HEK293T (cell line): ENCODE measurements around the gene PRKCZ.
A peak's percentile ranks its signal among the peaks of the same experiment; 100 is the strongest.

Experiments used
- CTCF ChIA-PET: fragments of 350-600 bp; formaldehyde crosslinking; extraction: SDS; loops from one replicate; lab custom pipeline; 2021; ENCODE audit warnings: antibody characterized with exemption, inconsistent platforms; lab: Yijun Ruan, JAX
- POLR2A ChIA-PET: fragments of 350-600 bp; formaldehyde crosslinking; extraction: SDS; loops from one replicate; lab custom pipeline; 2020; ENCODE audit warnings: antibody characterized with exemption, inconsistent platforms; lab: Yijun Ruan, JAX
- DNase-seq: peaks from one replicate; pipeline ENCODE4 v3.0.0; 2012; ENCODE audit warnings: mixed read lengths; ENCODE audit errors: extremely low spot score
- ARNT ChIP-seq: fragments of 450-650 bp; IDR thresholded peaks from 2 replicates; pipeline ENCODE4 v1.6.1; 2017; ENCODE audit warnings: mild to moderate bottlenecking
- BHLHE40 ChIP-seq: fragments of 450-650 bp; IDR thresholded peaks from 2 replicates; pipeline ENCODE4 v1.6.1; 2016; ENCODE audit warnings: mild to moderate bottlenecking, moderate library complexity, borderline replicate concordance
- CTBP1 ChIP-seq: fragments of 450-650 bp; IDR thresholded peaks from 2 replicates; pipeline ENCODE4 v1.6.1; 2016; ENCODE audit warnings: borderline replicate concordance
- ELF4 ChIP-seq: fragments of 450-650 bp; IDR thresholded peaks from 2 replicates; pipeline ENCODE4 v1.6.1; 2017; ENCODE audit warnings: antibody characterized with exemption
- FOXK2 ChIP-seq: fragments of 450-650 bp; IDR thresholded peaks from 2 replicates; pipeline ENCODE4 v1.6.1; 2016; ENCODE audit warnings: mild to moderate bottlenecking
- FOXM1 ChIP-seq: fragments of 450-650 bp; IDR thresholded peaks from 2 replicates; pipeline ENCODE4 v1.6.1; 2017; ENCODE audit warnings: mild to moderate bottlenecking, borderline replicate concordance
- HDGF ChIP-seq: fragments of 450-650 bp; IDR thresholded peaks from 2 replicates; pipeline ENCODE4 v1.6.1; 2017; ENCODE audit warnings: antibody characterized with exemption, borderline replicate concordance
- L3MBTL2 ChIP-seq: fragments of 450-650 bp; conservative IDR thresholded peaks from 2 replicates; pipeline ENCODE4 v1.6.1; 2016; ENCODE audit warnings: mild to moderate bottlenecking
- LEF1 ChIP-seq: fragments of 450-650 bp; IDR thresholded peaks from 2 replicates; pipeline ENCODE4 v1.6.1; 2017; ENCODE audit warnings: mild to moderate bottlenecking, borderline replicate concordance
- SUZ12 ChIP-seq: fragments of 450-650 bp; IDR thresholded peaks from 2 replicates; pipeline ENCODE4 v1.6.1; 2016; ENCODE audit warnings: mild to moderate bottlenecking
- TARDBP ChIP-seq: fragments of 450-650 bp; IDR thresholded peaks from 2 replicates; pipeline ENCODE4 v1.6.1; 2016
- ZNF384 ChIP-seq: fragments of 450-650 bp; IDR thresholded peaks from 2 replicates; pipeline ENCODE4 v1.6.1; 2016
- TF ChIP-seq, protein P1 (sequence below): fragments of 450-650 bp; IDR thresholded peaks from 2 replicates; pipeline ENCODE4 v1.6.1; 2016

The PRKCZ gene

DNA sequence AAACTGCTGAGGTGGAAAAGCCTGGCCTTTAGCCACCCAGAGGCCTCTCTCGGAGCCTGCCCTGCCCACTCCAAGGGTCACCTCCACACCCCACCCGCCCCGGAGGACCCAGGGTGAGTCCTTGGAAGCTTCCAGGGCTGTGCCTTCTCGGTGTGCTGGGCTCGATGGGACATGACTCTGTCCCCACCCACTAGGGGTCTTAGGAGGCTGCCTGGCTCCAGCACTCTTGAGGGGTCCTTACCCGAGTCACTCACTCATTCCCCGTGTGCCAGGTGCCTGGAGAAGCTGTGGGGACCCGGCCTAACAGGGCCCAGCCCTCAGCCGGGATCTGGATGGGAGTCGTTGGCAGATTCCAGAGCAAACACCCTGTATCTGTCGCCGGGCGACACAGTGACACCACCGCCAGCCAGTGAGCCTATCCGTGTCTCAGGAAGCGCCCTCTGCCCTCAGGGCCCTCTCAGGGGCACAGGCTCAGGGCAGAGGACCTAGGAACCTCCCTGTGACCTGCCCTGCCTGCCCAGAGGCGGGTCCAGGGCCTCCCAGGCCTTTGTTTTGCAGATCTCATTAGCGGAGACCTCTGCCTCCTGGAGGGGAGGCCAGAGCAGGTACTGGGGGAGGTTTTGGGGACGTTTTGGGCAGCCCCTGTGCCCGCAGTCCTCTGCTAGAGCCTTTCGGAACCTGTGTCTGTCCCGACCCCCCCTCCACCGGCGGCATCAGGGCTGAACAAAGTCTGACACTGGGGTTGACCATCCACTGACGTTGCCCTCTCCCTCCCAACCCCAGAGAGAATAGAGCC lies 3.1 kb upstream of the PRKCZ start:
- CTCF ChIA-PET, result interaction anchor here (0.6 to 6.4 kb wide), 7 partner anchors 18 to 104 kb away, joined by 3 to 62 read pairs (median 4); no protein-coding TSS in a partner anchor
- DNase-seq, result no peak
- TF ChIP-seq FOXM1, result no peak
- POLR2A ChIA-PET, result no interaction called here

DNA sequence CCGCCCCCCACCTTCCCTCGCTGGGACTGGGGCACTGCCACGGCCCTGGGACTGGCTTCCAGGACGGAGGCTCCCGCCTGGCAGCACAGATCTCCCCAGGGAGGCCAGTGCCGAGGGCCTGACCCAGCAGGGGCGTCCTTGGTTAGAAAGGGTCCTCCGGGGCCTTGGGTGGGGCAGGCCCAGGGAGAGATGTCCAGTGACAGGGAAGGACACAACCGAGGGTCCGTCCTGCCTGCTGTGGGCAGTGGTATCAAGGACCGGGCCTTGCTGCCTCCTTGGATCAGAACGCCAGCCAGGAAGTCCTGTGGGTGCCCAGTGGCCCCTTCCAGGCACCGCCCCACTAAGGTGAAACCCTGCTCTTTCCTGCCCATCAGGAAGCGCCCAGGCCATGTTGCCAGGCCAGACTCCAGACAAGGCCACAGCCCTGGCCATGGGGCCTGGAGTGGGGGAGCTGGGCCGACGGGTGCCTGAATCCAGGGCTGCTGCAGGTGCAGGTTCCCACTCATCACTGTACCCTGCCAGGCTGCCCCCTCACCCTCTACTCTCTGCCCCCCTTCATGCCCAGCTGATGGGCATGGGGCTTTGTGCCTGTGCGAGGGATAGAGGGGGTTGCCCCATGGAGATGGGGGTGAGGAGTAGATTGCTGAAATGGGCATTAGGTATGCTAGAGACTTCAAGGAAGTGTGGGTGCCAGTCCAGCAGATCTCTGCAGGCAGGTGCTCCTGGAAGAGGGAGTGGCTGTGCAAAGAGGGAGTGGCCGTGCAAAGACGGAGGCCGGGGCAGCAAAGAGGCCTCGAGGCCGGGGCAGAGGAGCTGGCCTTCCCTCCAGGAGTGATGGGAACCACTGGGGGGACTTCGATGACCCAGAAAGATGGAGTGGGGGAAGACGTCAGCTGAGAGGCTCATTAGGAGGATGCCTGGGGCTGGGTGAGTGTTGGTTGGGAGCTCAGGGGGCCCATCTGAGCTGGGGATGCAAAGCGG lies 2.2 kb upstream of the PRKCZ start:
- CTCF ChIA-PET, result interaction anchor here (6.4 kb wide), 1 partner anchor 88 kb away, joined by 62 read pairs; no protein-coding TSS in a partner anchor
- POLR2A ChIA-PET, result no interaction called here
- no peak for TF ChIP-seq L3MBTL2
- DNase-seq, result no peak

DNA sequence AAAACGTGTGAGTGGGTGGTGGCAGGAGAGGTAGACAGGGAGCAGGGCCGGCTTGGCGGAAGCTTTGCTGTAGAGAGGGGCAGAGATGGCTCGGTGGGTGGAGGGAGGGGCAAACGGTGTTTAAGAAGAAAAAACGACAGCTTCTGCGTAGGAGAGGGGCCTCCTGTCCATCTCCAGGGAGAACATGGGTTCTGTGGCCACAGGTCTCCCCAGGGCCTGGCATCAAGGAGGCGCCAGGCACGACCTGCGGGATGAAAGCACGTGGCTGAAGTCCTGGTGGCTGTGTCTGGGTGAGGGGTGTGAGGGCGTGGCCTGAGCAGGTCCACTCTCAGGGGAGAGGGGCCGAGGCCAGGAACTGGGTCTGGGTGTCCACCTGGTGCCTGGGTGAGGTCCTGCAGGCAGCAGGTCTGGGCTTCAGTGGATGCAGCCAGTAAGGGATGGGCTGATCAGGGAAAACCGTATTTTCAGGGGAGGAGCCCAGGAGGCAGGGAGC lies 940 bp upstream of the PRKCZ start:
- CTCF ChIA-PET, result interaction anchor here (0.7 to 6.4 kb wide), 2 partner anchors 89 kb away, joined by 3 to 62 read pairs; no protein-coding TSS in a partner anchor
- peak; percentile 64 for DNase-seq
- TF ChIP-seq BHLHE40 (no peak), LEF1 (no peak), L3MBTL2 (peak; percentile 79), FOXM1 (no peak)
- TF ChIP-seq, protein P1, sequence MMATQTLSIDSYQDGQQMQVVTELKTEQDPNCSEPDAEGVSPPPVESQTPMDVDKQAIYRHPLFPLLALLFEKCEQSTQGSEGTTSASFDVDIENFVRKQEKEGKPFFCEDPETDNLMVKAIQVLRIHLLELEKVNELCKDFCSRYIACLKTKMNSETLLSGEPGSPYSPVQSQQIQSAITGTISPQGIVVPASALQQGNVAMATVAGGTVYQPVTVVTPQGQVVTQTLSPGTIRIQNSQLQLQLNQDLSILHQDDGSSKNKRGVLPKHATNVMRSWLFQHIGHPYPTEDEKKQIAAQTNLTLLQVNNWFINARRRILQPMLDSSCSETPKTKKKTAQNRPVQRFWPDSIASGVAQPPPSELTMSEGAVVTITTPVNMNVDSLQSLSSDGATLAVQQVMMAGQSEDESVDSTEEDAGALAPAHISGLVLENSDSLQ, result no peak
- POLR2A ChIA-PET, result no interaction called here

DNA sequence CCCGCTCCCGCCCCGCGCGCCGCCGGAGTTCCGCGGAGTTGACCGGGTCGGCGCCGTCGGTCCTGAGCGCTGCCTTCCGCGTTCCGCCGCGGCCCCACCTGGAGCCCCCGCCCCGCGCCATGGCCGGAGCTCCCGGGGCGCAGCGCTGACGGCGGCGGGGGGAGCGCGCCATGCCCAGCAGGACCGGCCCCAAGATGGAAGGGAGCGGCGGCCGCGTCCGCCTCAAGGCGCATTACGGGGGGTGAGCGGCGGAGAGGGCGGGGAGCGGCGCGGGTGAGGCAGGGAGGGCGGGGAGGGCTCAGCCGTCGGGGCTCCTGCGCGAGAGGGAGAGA lies 216 bp downstream of the PRKCZ start:
- ChIA-PET CTCF (no interaction called here), POLR2A (no interaction called here)
- no peak for TF ChIP-seq ZNF384
- TF ChIP-seq HDGF, result no peak
- no peak for TF ChIP-seq LEF1
- no peak for TF ChIP-seq CTBP1
- TF ChIP-seq ELF4, result no peak
- TF ChIP-seq, protein P1, result no peak
- no peak for DNase-seq

DNA sequence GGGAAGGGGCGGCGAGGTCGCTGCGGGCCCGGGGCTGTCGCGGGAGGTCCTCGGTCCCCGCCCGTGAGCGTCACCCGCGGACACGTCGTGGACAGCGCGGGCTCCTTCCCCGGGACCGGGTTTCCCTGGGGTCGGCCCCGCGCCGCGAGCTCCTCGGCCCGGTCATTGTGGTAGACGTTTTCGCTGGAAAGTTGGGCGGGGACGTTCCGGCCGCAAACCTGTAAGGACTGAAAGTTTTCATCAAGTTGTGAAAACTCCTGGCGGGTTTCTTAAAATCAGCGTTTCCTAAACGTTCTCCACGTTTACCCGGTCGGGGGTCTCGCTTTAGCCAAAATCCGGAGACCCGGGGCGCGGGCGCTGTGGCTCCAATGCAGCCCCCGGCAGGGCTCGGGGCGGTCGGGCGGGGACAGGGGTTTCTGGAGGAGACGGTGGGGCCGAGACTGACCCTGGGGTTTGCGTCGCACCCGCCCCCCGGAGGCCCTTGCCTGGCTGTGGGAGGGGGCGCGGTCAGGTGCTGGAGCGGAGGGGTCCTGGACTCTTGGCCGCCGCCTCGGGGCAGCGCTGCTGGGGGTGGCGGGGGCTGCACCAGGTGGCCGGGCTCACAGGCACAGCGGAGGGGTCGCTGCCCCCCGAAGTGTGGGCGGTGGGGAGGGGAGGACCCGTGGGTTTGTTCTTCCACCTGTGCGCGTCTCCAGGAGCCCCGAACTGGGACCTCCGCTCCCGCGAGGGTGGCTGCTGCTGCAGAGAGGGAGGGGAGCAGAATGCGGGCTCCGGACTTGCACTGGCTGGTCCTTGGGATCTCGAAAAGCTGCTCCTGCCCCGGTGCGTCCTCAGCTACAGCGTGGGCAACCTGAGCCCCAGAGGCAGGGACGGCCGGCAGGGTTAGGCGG lies 827 bp downstream of the PRKCZ start:
- no peak for DNase-seq
- TF ChIP-seq HDGF, result no peak
- no peak for TF ChIP-seq ZNF384
- no peak for TF ChIP-seq ARNT
- CTCF ChIA-PET, result no interaction called here
- POLR2A ChIA-PET, result no interaction called here

DNA sequence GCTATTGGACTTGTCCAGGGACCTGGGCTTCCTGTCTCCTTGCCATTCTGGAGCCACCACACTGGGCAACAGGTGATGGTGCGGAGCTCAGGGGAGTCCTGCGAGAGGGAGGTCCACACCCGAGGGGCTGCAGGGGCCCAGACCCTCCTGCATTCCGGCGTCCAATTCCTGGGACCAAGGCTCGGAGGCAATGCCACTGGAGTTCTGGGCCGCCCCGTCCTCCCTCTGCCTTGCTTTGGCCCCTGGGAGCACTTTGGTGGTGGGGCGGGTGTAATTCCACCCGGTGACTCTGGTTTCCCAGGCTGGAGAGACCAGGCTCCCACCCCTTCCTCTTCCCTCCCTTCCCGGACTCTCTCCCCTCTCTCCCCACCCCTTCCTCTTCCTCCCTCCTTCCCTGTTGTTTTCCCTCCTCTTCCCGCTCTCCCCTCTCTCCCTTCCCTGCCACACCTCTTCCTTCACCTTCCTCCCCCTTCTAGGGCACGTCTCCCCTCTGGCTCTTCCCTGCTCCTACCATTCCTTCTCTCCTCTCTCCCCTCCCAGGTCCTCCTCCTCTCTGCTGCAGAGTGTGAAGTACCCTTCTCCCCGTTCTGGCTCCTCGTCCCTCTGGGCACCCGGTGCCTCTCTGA lies 2.0 kb downstream of the PRKCZ start:
- CTCF ChIA-PET, result no interaction called here
- no peak for TF ChIP-seq L3MBTL2
- no peak for TF ChIP-seq FOXK2
- TF ChIP-seq, protein P1, result no peak
- no peak for TF ChIP-seq FOXM1
- TF ChIP-seq ELF4, result no peak
- no peak for TF ChIP-seq HDGF
- no peak for TF ChIP-seq TARDBP
- TF ChIP-seq SUZ12, result no peak
- no peak for TF ChIP-seq ARNT
- DNase-seq, result no peak
- POLR2A ChIA-PET, result no interaction called here
